ENCODE results near the gene KRTAP13-1. TPM values are rescaled to one million over a fixed set of nuclear protein-coding genes. Genes with fewer than 3 reads are reported as not detected.

KRTAP13-1 gene
- total RNA-seq, 2 experiments from 2014 or later: not detected

GRCh38 chr21:30430170-30430655 lies 34.4 kb downstream of the KRTAP13-1 start, which contains the start of gene KRTAP13-4:
Gene KRTAP13-4, plus strand, starts transcription at chr21:30430220. Its CDS starts 56 bp downstream, at chr21:30430276.
- Mint-ChIP-seq H3K4me1 (no peaks in the 10 kb centered on the region), H3K4me3 (no peak within 1 kb of the TSS), H3K9me3 (no peaks in the 10 kb centered on the region), H3K27me3 (peaks cover 1% of the 10 kb centered on the region), H3K27ac (no peak within 1 kb of the TSS), H3K36me3 (ENCODE audit: low read depth) (no peaks in the 10 kb centered on the region)
- CTCF ChIA-PET: no interaction called here
- POLR2A ChIA-PET: no interaction called here
- no peak for DNase-seq

GRCh38 chr21:30434033-30434631 lies 38.3 kb downstream of the KRTAP13-1 start:
- Mint-ChIP-seq H3K4me3 (no peak overlapping the region), H3K9me3 (no peaks in the 10 kb centered on the region), H3K27ac (no peak overlapping the region), H3K27me3 (no peaks in the 10 kb centered on the region), H3K36me3 (ENCODE audit: low read depth) (no peaks in the 10 kb centered on the region), H3K4me1 (no peaks in the 10 kb centered on the region)
- peak; percentile 16 for DNase-seq
- CTCF ChIA-PET: no interaction called here
- POLR2A ChIA-PET: interaction anchor here (1.3 kb wide), 1 partner anchor 49 kb away, joined by 3 read pairs; no protein-coding TSS in a partner anchor

- Mint-ChIP-seq H3K9me3 (no peaks in the 10 kb centered on the region), H3K4me3 (no peak overlapping the region)
Measured at GRCh38 chr21:30437010-30437565, 41.3 kb downstream of the KRTAP13-1 start.

DNA sequence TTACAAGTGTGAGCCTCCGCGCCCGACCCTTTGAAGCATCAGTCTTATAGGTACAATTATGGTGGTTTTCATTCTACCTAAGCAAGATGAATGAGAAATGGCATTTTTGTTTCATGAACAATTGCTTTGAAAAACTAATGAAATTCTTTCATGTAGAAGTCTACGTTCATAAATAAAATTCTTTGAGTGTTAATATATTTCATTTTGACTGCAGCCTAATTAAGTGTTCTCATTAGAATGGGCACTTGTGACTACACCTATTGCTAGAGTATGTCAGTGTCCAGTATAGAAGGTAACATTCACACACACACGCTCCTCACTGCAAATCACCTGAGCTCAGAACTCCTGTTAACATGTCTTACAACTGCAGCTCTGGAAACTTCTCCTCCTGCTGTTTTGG lies 44.1 kb downstream of the KRTAP13-1 start, which contains the start of gene KRTAP15-1:
Gene KRTAP15-1 (plus strand): TSS at position 301 of the 400 bp plus-strand sequence. CDS start 53 bp downstream, at position 354.
- CTCF ChIA-PET: no interaction called here
- no peak within 1 kb of the TSS for H3K4me3 Mint-ChIP-seq
- no peaks in the 10 kb centered on the region for H3K9me3 Mint-ChIP-seq
- POLR2A ChIA-PET: no interaction called here
- DNase-seq: no peak
- H3K27me3 Mint-ChIP-seq: no peaks in the 10 kb centered on the region
- no peaks in the 10 kb centered on the region for H3K36me3 Mint-ChIP-seq (ENCODE audit: low read depth)
- H3K4me1 Mint-ChIP-seq: no peaks in the 10 kb centered on the region
- H3K27ac Mint-ChIP-seq: no peak within 1 kb of the TSS

More at GRCh38 chr21:30437010-30437565, 41.3 kb downstream of the KRTAP13-1 start:
- Mint-ChIP-seq H3K36me3 (ENCODE audit: low read depth) (no peaks in the 10 kb centered on the region), H3K27me3 (no peaks in the 10 kb centered on the region), H3K27ac (no peak overlapping the region), H3K4me1 (no peaks in the 10 kb centered on the region)
- ChIA-PET CTCF (no interaction called here), POLR2A (no interaction called here)
- no peak for DNase-seq

GRCh38 chr21:30443226-30443625 lies 47.4 kb downstream of the KRTAP13-1 start:
- no peak for DNase-seq
- ChIA-PET CTCF (no interaction called here), POLR2A (no interaction called here)
- H3K9me3 Mint-ChIP-seq: no peaks in the 10 kb centered on the region
- no peaks in the 10 kb centered on the region for H3K4me1 Mint-ChIP-seq
- no peak overlapping the region for H3K27ac Mint-ChIP-seq
- H3K27me3 Mint-ChIP-seq: no peaks in the 10 kb centered on the region
- H3K36me3 Mint-ChIP-seq (ENCODE audit: low read depth): no peaks in the 10 kb centered on the region
- H3K4me3 Mint-ChIP-seq: no peak overlapping the region

- Mint-ChIP-seq H3K27me3 (no peaks in the 10 kb centered on the region), H3K27ac (no peak overlapping the region), H3K9me3 (no peaks in the 10 kb centered on the region), H3K4me1 (no peaks in the 10 kb centered on the region), H3K4me3 (no peak overlapping the region), H3K36me3 (ENCODE audit: low read depth) (no peaks in the 10 kb centered on the region)
- DNase-seq: no peak
- ChIA-PET CTCF (no interaction called here), POLR2A (no interaction called here)
Measured at GRCh38 chr21:30444204-30444603, 48.4 kb downstream of the KRTAP13-1 start.

Other genes starting within 250 kb of the KRTAP13-1 start
- not detected for gene CLDN17, start 229.2 kb upstream of the KRTAP13-1 start, total RNA-seq
- gene CLDN8, start 179.9 kb upstream of the KRTAP13-1 start, total RNA-seq: not detected
- gene KRTAP24-1, start 113.1 kb upstream of the KRTAP13-1 start, total RNA-seq: not detected
- not detected for gene KRTAP25-1, start 106.5 kb upstream of the KRTAP13-1 start, total RNA-seq
- not detected for gene KRTAP26-1, start 75.7 kb upstream of the KRTAP13-1 start, total RNA-seq
- gene KRTAP27-1, start 58.3 kb upstream of the KRTAP13-1 start, total RNA-seq: not detected
- gene KRTAP23-1, start 47.4 kb upstream of the KRTAP13-1 start, total RNA-seq: not detected
- gene KRTAP13-2, start 23.8 kb upstream of the KRTAP13-1 start, total RNA-seq: not detected
- not detected for gene KRTAP13-3, start 29.9 kb downstream of the KRTAP13-1 start, total RNA-seq
- not detected for gene KRTAP13-4, start 34.2 kb downstream of the KRTAP13-1 start, total RNA-seq
- gene KRTAP15-1, start 44.2 kb downstream of the KRTAP13-1 start, total RNA-seq: not detected
- not detected for gene KRTAP19-1, start 84.3 kb downstream of the KRTAP13-1 start, total RNA-seq
- not detected for gene KRTAP19-2, start 91.4 kb downstream of the KRTAP13-1 start, total RNA-seq
- not detected for gene KRTAP19-3, start 96.0 kb downstream of the KRTAP13-1 start, total RNA-seq
- not detected for gene KRTAP19-4, start 101.1 kb downstream of the KRTAP13-1 start, total RNA-seq
- gene KRTAP19-5, start 106.1 kb downstream of the KRTAP13-1 start, total RNA-seq: not detected
- gene KRTAP19-6, start 145.8 kb downstream of the KRTAP13-1 start, total RNA-seq: not detected
- not detected for gene KRTAP19-7, start 165.3 kb downstream of the KRTAP13-1 start, total RNA-seq
- not detected for gene KRTAP22-2, start 194.4 kb downstream of the KRTAP13-1 start, total RNA-seq
- not detected for gene KRTAP6-3, start 196.4 kb downstream of the KRTAP13-1 start, total RNA-seq
- gene KRTAP6-2, start 202.9 kb downstream of the KRTAP13-1 start, total RNA-seq: not detected
- gene KRTAP22-1, start 205.1 kb downstream of the KRTAP13-1 start, total RNA-seq: not detected
- not detected for gene KRTAP6-1, start 217.9 kb downstream of the KRTAP13-1 start, total RNA-seq
- not detected for gene KRTAP20-1, start 220.4 kb downstream of the KRTAP13-1 start, total RNA-seq
- not detected for gene KRTAP20-4, start 224.6 kb downstream of the KRTAP13-1 start, total RNA-seq
- gene KRTAP20-2, start 239.2 kb downstream of the KRTAP13-1 start, total RNA-seq: not detected
- gene KRTAP20-3, start 246.8 kb downstream of the KRTAP13-1 start, total RNA-seq: not detected

All from activated CD4-positive, alpha-beta memory T cell treated with anti-CD3 and anti-CD28 coated beads, Interleukin-2, amount 10 ng/mL, durations not matched to agents 7 days and 5 days (primary cell).